A549 (cell line): ENCODE results near the gene RABGAP1L. TPM values are rescaled to one million over a fixed set of nuclear protein-coding genes. Genes with fewer than 3 reads are reported as not detected.

Experiments used
- ATAC-seq, 2 experiments: fragments of 200-7000 bp in 1 of 2; fragments of >200 bp in 1 of 2; cut with Nextera tagmentation in 1 of 2; cut with Tn5 transposase in 1 of 2; 3 replicates each; pipeline versions ENCODE4 v1.8.0 to v1.9.1; 2018 to 2020; ENCODE audit warnings: mild to moderate bottlenecking in 1 of 2, moderate library complexity in 1 of 2
- CTCF ChIA-PET: fragments of 300-600 bp; sonication (Branson Sonifier 250); formaldehyde crosslinking; extraction: SDS; loops from one replicate; lab custom pipeline; 2021; ENCODE audit warnings: antibody characterized with exemption, inconsistent platforms; lab: Yijun Ruan, JAX
- POLR2A ChIA-PET: fragments of 350-600 bp; formaldehyde crosslinking; extraction: SDS; loops from one replicate; lab custom pipeline; 2021; ENCODE audit warnings: antibody characterized with exemption, inconsistent platforms; lab: Yijun Ruan, JAX
- DNase-seq, 2 experiments: peaks; one replicate each; pipeline versions ENCODE4 v3.0.0 to v3.0.0-alpha.2; 2011 to 2016; ENCODE audit warnings: low read depth in 1 of 2, low spot score in 1 of 2
- FAIRE-seq: peaks from 2 replicates; lab custom pipeline; 2011; peaks lifted over from hg19 to GRCh38; lab: Jason Lieb, UNC
- H3K27ac ChIP-seq, 2 experiments: fragments of >200 bp; sonication (Bioruptor Twin); formaldehyde crosslinking; 3 replicates each; pipeline ENCODE4 v1.5.1; 2016 to 2017
- H3K4me1 ChIP-seq: fragments of >200 bp; sonication (Bioruptor Twin); formaldehyde crosslinking; 3 replicates; pipeline ENCODE4 v1.6.1; 2016
- H3K4me2 ChIP-seq: fragments of >200 bp; sonication (Bioruptor Twin); formaldehyde crosslinking; 3 replicates; pipeline ENCODE4 v1.6.1; 2016
- H3K4me3 ChIP-seq: fragments of >200 bp; sonication (Bioruptor Twin); formaldehyde crosslinking; 3 replicates; pipeline ENCODE4 v1.5.1; 2016
- H3K9me3 ChIP-seq: fragments of >200 bp; sonication (Bioruptor Twin); formaldehyde crosslinking; 3 replicates; pipeline ENCODE4 v1.6.1; 2016
- CBX2 ChIP-seq: fragments of 200-600 bp; sonication (generic); IDR thresholded peaks from 2 replicates; pipeline ENCODE4 v1.6.1; 2016; ENCODE audit warnings: low read depth, mild to moderate bottlenecking, borderline replicate concordance
- CBX8 ChIP-seq: fragments of 200-600 bp; sonication (generic); IDR thresholded peaks from 2 replicates; pipeline ENCODE4 v1.6.1; 2016
- CHD2 ChIP-seq: fragments of 150-350 bp; IDR thresholded peaks from 2 replicates; pipeline ENCODE4 v1.6.1; 2014; ENCODE audit warnings: low read length; ENCODE audit not compliant: partially characterized antibody
- EHF ChIP-seq: fragments of 250-450 bp; sonication (Bioruptor Pico); IDR thresholded peaks from 2 replicates; pipeline ENCODE4 v1.5.0; 2020; ENCODE audit warnings: mild to moderate bottlenecking
- ESRRA ChIP-seq: fragments of 150-350 bp; IDR thresholded peaks from 2 replicates; pipeline ENCODE4 v1.6.1; 2014; ENCODE audit warnings: mild to moderate bottlenecking, low read length, borderline replicate concordance
- FOXS1 ChIP-seq: fragments of 250-450 bp; sonication (Bioruptor Pico); IDR thresholded peaks from 2 replicates; pipeline ENCODE4 v1.5.0; 2020; ENCODE audit warnings: mild to moderate bottlenecking, moderate library complexity
- HEYL ChIP-seq: fragments of 250-450 bp; sonication (Bioruptor Pico); IDR thresholded peaks from 2 replicates; pipeline ENCODE4 v1.8.0; 2021; ENCODE audit warnings: mild to moderate bottlenecking, moderate library complexity
- HOXB13 ChIP-seq: fragments of 250-450 bp; sonication (Bioruptor Pico); IDR thresholded peaks from 2 replicates; pipeline ENCODE4 v1.5.0; 2020; ENCODE audit warnings: low read depth, mild to moderate bottlenecking, moderate library complexity
- HOXB5 ChIP-seq: fragments of 250-450 bp; sonication (Bioruptor Pico); IDR thresholded peaks from 2 replicates; pipeline ENCODE4 v1.5.0; 2020; ENCODE audit warnings: mild to moderate bottlenecking, moderate library complexity
- JUNB ChIP-seq: fragments of >200 bp; sonication (Bioruptor Twin); formaldehyde crosslinking; IDR thresholded peaks from 2 replicates; pipeline ENCODE4 v1.6.1; 2016
- KDM5A ChIP-seq: fragments of 200-600 bp; sonication (generic); IDR thresholded peaks from 2 replicates; pipeline ENCODE4 v1.6.1; 2016; ENCODE audit warnings: antibody characterized with exemption, mild to moderate bottlenecking
- MAFK ChIP-seq: fragments of 450-650 bp; IDR thresholded peaks from 2 replicates; pipeline ENCODE4 v1.6.1; 2014; ENCODE audit not compliant: partially characterized antibody
- MAZ ChIP-seq: fragments of 150-350 bp; IDR thresholded peaks from 2 replicates; pipeline ENCODE4 v1.6.1; 2014; ENCODE audit warnings: antibody characterized with exemption, low read depth, low read length, borderline replicate concordance
- MYC ChIP-seq: IDR thresholded peaks from 2 replicates; pipeline ENCODE4 v1.6.1; 2012; ENCODE audit warnings: mild to moderate bottlenecking, inconsistent platforms, low read length, improper control_type of control experiment, borderline replicate concordance
- NPAS2 ChIP-seq: fragments of 250-450 bp; sonication (Bioruptor Pico); IDR thresholded peaks from 2 replicates; pipeline ENCODE4 v1.8.0; 2022; ENCODE audit warnings: mild to moderate bottlenecking, moderate library complexity, borderline replicate concordance
- NR3C1 ChIP-seq: fragments of >200 bp; sonication (Bioruptor Twin); formaldehyde crosslinking; IDR thresholded peaks from 3 replicates; pipeline ENCODE4 v1.6.1; 2017
- RAD21 ChIP-seq, 2 experiments: fragments of >200 bp in 1 of 2; sonication (Bioruptor Twin) in 1 of 2; formaldehyde crosslinking in 1 of 2; IDR thresholded peaks in 1 of 2; conservative IDR thresholded peaks in 1 of 2; 2 replicates in 1 of 2; 3 replicates in 1 of 2; pipeline ENCODE4 v1.6.1; 2012 to 2018; ENCODE audit warnings: inconsistent platforms in 1 of 2
- RFX5 ChIP-seq: fragments of 450-650 bp; IDR thresholded peaks from 2 replicates; pipeline ENCODE4 v1.7.1; 2014; ENCODE audit warnings: antibody characterized with exemption, mild to moderate bottlenecking, moderate library complexity
- RNF2 ChIP-seq: fragments of 200-600 bp; sonication (generic); IDR thresholded peaks from 2 replicates; pipeline ENCODE4 v1.6.1; 2016; ENCODE audit warnings: low read depth, mild to moderate bottlenecking, antibody characterized with exemption, moderate library complexity, borderline replicate concordance
- ZSCAN20 ChIP-seq: fragments of 250-450 bp; sonication (Bioruptor Pico); IDR thresholded peaks from 2 replicates; pipeline ENCODE4 v1.8.0; 2022; ENCODE audit warnings: mild to moderate bottlenecking, moderate library complexity
- WGBS: methylation state at CpG from one replicate; pipeline ENCODE4 v1.1.6; 2017; ENCODE audit errors: missing lambda C conversion rate; 5-methylcytosine and 5-hydroxymethylcytosine counted together
- polyA plus RNA-seq, 4 experiments: library from polyadenylated mRNA; depleted of rRNA in 3 of 4; stranded (reverse); fragments of >200 nt; fragmentation: RNase III in 1 of 4; extraction: RNeasy Plus Mini Kit Qiagen cat#74134 plus additional on column Dnase treatment in 1 of 4; gene quantifications; 2 replicates in 3 of 4; 3 replicates in 1 of 4; pipeline ENCODE4 v1.2.3, GENCODE V29; 2011 to 2017
- TF ChIP-seq, protein P1 (sequence below): fragments of 250-450 bp; sonication (Bioruptor Pico); IDR thresholded peaks from 2 replicates; pipeline ENCODE4 v1.5.0; 2021; ENCODE audit warnings: mild to moderate bottlenecking, moderate library complexity, borderline replicate concordance
- TF ChIP-seq, protein P2 (sequence below): IDR thresholded peaks from 2 replicates; pipeline ENCODE4 v1.6.1; 2012; ENCODE audit warnings: low read depth, borderline replicate concordance
- TF ChIP-seq, protein P3 (sequence below): fragments of >200 bp; sonication (Bioruptor Twin); formaldehyde crosslinking; IDR thresholded peaks from 3 replicates; pipeline ENCODE4 v1.6.1; 2016
- TF ChIP-seq, protein P4 (sequence below): IDR thresholded peaks from 2 replicates; pipeline ENCODE4 v1.6.1; 2012

The RABGAP1L gene
- polyA plus RNA-seq, 2 of the 4 experiments (the other 2 are of a cell fraction), result 8.2 to 18.6 TPM

DNA sequence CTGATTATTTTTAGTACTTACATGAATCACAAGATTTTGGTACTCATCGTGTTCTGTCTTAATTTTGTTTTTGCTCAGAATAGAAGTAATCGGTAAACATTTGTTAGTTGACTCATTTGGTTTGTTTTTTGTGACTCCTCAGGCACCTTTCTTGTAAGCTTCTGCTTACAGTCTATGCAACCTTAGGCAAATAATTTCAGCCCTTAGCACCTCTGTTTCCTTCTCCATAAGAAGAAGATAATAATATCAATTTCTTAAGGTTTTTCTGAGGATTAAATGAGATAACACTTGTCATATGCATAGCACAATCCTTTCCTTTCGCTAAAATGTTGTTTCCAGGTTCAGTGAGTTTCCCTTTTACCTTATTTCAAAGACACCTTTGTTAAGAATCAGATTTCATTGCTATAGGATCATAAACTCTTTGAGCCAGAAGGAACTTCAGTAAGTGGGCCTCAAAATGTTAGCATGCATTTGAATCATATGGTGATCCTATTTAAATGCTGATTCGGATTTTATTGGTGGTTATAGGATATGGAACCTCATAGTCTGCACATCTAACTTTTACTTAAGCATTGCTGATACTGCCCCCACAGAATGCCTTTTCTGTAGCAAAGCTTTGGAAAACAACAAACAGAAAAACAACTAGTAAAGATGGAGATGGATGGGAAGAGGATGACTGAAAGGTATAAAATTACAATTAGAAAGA, 567.7 kb downstream of the RABGAP1L start:
- no peak for DNase-seq
- Histone ChIP-seq H3K4me3 (no peak overlapping the region), H3K9me3 (no peaks in the 10 kb centered on the region), H3K4me2 (no peak overlapping the region), H3K4me1 (no peaks in the 10 kb centered on the region), H3K27ac (no peak overlapping the region)
- TF ChIP-seq, protein P1, sequence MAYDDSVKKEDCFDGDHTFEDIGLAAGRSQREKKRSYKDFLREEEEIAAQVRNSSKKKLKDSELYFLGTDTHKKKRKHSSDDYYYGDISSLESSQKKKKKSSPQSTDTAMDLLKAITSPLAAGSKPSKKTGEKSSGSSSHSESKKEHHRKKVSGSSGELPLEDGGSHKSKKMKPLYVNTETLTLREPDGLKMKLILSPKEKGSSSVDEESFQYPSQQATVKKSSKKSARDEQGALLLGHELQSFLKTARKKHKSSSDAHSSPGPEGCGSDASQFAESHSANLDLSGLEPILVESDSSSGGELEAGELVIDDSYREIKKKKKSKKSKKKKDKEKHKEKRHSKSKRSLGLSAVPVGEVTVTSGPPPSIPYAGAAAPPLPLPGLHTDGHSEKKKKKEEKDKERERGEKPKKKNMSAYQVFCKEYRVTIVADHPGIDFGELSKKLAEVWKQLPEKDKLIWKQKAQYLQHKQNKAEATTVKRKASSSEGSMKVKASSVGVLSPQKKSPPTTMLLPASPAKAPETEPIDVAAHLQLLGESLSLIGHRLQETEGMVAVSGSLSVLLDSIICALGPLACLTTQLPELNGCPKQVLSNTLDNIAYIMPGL (CRISPR knock-in tag), result no peak
- TF ChIP-seq NPAS2 (no peak), HEYL (CRISPR knock-in tag) (no peak), CBX2 (no peak), FOXS1 (no peak), MYC (no peak), RFX5 (no peak), HOXB5 (CRISPR knock-in tag) (no peak), MAFK (no peak), ESRRA (no peak), KDM5A (no peak), EHF (no peak)
- TF ChIP-seq, protein P2, sequence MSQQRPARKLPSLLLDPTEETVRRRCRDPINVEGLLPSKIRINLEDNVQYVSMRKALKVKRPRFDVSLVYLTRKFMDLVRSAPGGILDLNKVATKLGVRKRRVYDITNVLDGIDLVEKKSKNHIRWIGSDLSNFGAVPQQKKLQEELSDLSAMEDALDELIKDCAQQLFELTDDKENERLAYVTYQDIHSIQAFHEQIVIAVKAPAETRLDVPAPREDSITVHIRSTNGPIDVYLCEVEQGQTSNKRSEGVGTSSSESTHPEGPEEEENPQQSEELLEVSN, result no peak
- FAIRE-seq, result no peak
- ChIA-PET CTCF (interaction anchor here (0.6 to 4.8 kb wide), 11 partner anchors 16 to 471 kb away, joined by 3 to 54 read pairs (median 4); no protein-coding TSS in a partner anchor), POLR2A (no interaction called here)
- 42% methylated on average over 4 of the region's 4 CpGs for WGBS
- ATAC-seq, result no peak

DNA sequence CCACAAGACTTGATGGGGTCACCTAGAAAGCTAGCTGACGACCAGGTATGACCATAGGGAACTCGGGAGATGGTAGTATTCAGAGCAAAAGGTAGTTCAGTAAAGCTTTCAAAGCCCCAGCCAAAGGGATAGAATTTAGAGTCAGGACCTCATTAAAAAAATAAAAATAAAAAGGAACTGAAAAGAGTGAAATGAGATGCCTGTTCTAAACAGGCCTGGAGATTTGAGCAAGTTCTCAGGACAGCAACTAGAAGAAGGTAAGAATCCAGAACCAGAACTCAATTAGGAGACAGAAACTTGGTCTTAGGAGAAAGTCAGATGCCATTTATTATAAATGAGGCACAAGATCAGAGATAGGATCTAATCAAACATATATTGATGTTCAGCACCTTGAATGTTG, 575.0 kb downstream of the RABGAP1L start:
- no peak for ATAC-seq
- TF ChIP-seq ZSCAN20 (CRISPR knock-in tag) (no peak), MAZ (no peak), CHD2 (no peak), JUNB (no peak), NR3C1 (no peak), RNF2 (no peak), RAD21 (conservative IDR thresholded peaks at IDR 0.05 in 1 of 2, IDR thresholded peaks at IDR 0.05 in 1 of 2) (no peak), HOXB13 (CRISPR knock-in tag) (no peak), CBX8 (no peak)
- TF ChIP-seq, protein P3, sequence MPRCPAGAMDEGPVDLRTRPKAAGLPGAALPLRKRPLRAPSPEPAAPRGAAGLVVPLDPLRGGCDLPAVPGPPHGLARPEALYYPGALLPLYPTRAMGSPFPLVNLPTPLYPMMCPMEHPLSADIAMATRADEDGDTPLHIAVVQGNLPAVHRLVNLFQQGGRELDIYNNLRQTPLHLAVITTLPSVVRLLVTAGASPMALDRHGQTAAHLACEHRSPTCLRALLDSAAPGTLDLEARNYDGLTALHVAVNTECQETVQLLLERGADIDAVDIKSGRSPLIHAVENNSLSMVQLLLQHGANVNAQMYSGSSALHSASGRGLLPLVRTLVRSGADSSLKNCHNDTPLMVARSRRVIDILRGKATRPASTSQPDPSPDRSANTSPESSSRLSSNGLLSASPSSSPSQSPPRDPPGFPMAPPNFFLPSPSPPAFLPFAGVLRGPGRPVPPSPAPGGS, result no peak
- TF ChIP-seq, protein P4, sequence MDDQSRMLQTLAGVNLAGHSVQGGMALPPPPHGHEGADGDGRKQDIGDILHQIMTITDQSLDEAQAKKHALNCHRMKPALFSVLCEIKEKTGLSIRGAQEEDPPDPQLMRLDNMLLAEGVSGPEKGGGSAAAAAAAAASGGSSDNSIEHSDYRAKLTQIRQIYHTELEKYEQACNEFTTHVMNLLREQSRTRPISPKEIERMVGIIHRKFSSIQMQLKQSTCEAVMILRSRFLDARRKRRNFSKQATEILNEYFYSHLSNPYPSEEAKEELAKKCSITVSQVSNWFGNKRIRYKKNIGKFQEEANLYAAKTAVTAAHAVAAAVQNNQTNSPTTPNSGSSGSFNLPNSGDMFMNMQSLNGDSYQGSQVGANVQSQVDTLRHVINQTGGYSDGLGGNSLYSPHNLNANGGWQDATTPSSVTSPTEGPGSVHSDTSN, result no peak
- Histone ChIP-seq H3K9me3 (no peaks in the 10 kb centered on the region), H3K27ac (no peak overlapping the region), H3K4me1 (no peaks in the 10 kb centered on the region), H3K4me2 (no peak overlapping the region), H3K4me3 (no peak overlapping the region)
- ChIA-PET CTCF (interaction anchor here (1.0 to 1.6 kb wide), 3 partner anchors 9 to 481 kb away, joined by 3 to 7 read pairs (median 7); no protein-coding TSS in a partner anchor), POLR2A (no interaction called here)
- FAIRE-seq, result no peak
- DNase-seq, result no peak
- WGBS, result 55% methylated on average over 2 of the region's 2 CpGs
